Esophagus muscularis mucosa (tissue), 4 donors: ENCODE data around the gene ADGRG6. TPM values are rescaled to one million over a fixed set of nuclear protein-coding genes. Genes with fewer than 3 reads are reported as not detected.

ENCODE experiments used
- DNase-seq: peaks from one replicate; pipeline ENCODE4 v3.0.0-alpha.2; 2017; ENCODE audit errors: extremely low spot score
- H3K27ac ChIP-seq, 4 donors: fragments of 200-600 bp; sonication (generic); replicated peaks in 1 of 4; 1 replicate in 3 of 4; 2 replicates in 1 of 4; pipeline ENCODE4 v1.5.1; 2016 to 2019; ENCODE audit warnings: mild to moderate bottlenecking in 1 of 4
- H3K27me3 ChIP-seq, 4 donors: fragments of 200-600 bp; sonication (generic); one replicate each; pipeline versions ENCODE4 v1.5.1 to v1.6.0; 2016 to 2019
- H3K36me3 ChIP-seq, 4 donors: fragments of 200-600 bp; sonication (generic); one replicate each; pipeline ENCODE4 v1.5.1; 2016 to 2019
- H3K4me1 ChIP-seq, 4 donors: fragments of 200-600 bp; sonication (generic); one replicate each; pipeline ENCODE4 v1.5.1; 2016 to 2019
- H3K4me3 ChIP-seq, 4 donors: fragments of 200-600 bp; sonication (generic); 1 replicate in 2 of 4; 2 replicates in 2 of 4; pipeline ENCODE4 v1.5.1; 2016 to 2019; ENCODE audit warnings: mild to moderate bottlenecking in 4 of 4, moderate library complexity in 1 of 4
- H3K9me3 ChIP-seq, 4 donors: fragments of 200-600 bp; sonication (generic); 1 replicate in 3 of 4; 2 replicates in 1 of 4; pipeline ENCODE4 v1.5.1; 2016 to 2019
- CTCF ChIP-seq, 3 experiments: fragments of 200-600 bp in 2 of 3; fragments of 450-650 bp in 1 of 3; sonication (generic) in 2 of 3; IDR thresholded peaks; one replicate each; pipeline ENCODE4 v1.5.1; 2017 to 2019; ENCODE audit warnings: antibody characterized with exemption in 3 of 3, mild to moderate bottlenecking in 2 of 3, moderate library complexity in 1 of 3
- EP300 ChIP-seq: sonication (generic); formaldehyde crosslinking; IDR thresholded peaks from one replicate; pipeline ENCODE4 v1.6.1; 2017; ENCODE audit warnings: antibody characterized with exemption
- POLR2A ChIP-seq: fragments of 450-650 bp; IDR thresholded peaks from one replicate; pipeline ENCODE4 v1.6.1; 2017; ENCODE audit warnings: antibody characterized with exemption, moderate library complexity, mild to moderate bottlenecking, low read depth
- POLR2AphosphoS5 ChIP-seq, 2 donors: sonication (generic); formaldehyde crosslinking; IDR thresholded peaks; one replicate each; pipeline ENCODE4 v1.6.1; 2017; ENCODE audit warnings: antibody characterized with exemption in 2 of 2
- WGBS: methylation state at CpG from one replicate; pipeline ENCODE4 v1.1.5; 2018; 5-methylcytosine and 5-hydroxymethylcytosine counted together
- intact Hi-C: fragments of 100-400 bp; cut with DNase I; formaldehyde crosslinking; loops from one replicate; pipeline ENCODE4 v1.15.1; 2023
- total RNA-seq, 4 donors: library from RNA; depleted of rRNA; stranded (reverse); fragments of >200 nt; gene quantifications; one replicate each; pipeline versions ENCODE4 v1.1.0 to v1.2.1, GENCODE V29; 2016

Gene ADGRG6
- total RNA-seq, 4 donors from 2014 or later: 5.5 to 11.8 (median 8.0) TPM

GRCh38 chr6:142395266-142395665, 93.5 kb downstream of the ADGRG6 start:
- no peak for TF ChIP-seq POLR2A
- TF ChIP-seq POLR2AphosphoS5 (IDR thresholded peaks at IDR 0.05): no peak
- TF ChIP-seq EP300: no peak
- no peak for TF ChIP-seq CTCF (IDR thresholded peaks at IDR 0.05)

GRCh38 chr6:142395768-142396231, 94.0 kb downstream of the ADGRG6 start:
- DNase-seq: no peak
- 74% methylated on average over 1 of the region's 1 CpG for WGBS
- intact Hi-C loops: no loop called here
- H3K27me3 ChIP-seq: no peaks in the 10 kb centered on the region
- H3K9me3 ChIP-seq: no peaks in the 10 kb centered on the region
- no peak overlapping the region for H3K4me3 ChIP-seq
- H3K27ac ChIP-seq: no peak overlapping the region
- H3K36me3 ChIP-seq: no peaks in the 10 kb centered on the region
- TF ChIP-seq CTCF (IDR thresholded peaks at IDR 0.05) (no peak), POLR2AphosphoS5 (IDR thresholded peaks at IDR 0.05) (no peak), POLR2A (no peak), EP300 (no peak)
- no peaks in the 10 kb centered on the region for H3K4me1 ChIP-seq

More at GRCh38 chr6:142395266-142395665, 93.5 kb downstream of the ADGRG6 start:
- H3K36me3 ChIP-seq: no peaks in the 10 kb centered on the region
- no peaks in the 10 kb centered on the region for H3K9me3 ChIP-seq
- intact Hi-C loops: no loop called here
- H3K27me3 ChIP-seq: no peaks in the 10 kb centered on the region
- no peak overlapping the region for H3K4me3 ChIP-seq
- no peak for DNase-seq
- H3K4me1 ChIP-seq: no peaks in the 10 kb centered on the region
- 95% methylated on average over 3 of the region's 3 CpGs for WGBS
- no peak overlapping the region for H3K27ac ChIP-seq

DNA sequence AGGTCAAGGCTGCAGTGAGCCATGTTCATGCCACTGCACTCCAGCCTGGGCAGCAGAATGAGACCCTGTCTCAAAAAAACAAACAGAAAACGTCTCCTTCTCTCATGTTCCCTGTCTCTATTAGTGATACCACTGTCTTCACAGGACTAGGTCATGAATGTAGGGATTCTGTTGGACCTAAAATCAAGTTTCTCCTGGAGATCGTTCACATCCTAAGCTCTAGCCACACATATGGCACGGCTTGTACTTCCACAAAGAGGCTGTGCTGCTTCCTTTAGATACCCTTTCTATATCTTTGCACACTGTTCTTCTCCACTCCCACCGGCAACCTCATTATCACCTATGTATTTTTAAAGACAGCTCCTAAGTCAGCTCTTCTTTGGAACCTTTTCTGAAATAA, 96.5 kb downstream of the ADGRG6 start:
- H3K27me3 ChIP-seq: no peaks in the 10 kb centered on the region
- H3K4me3 ChIP-seq: no peak overlapping the region
- DNase-seq: no peak
- no peak for TF ChIP-seq CTCF (IDR thresholded peaks at IDR 0.05)
- TF ChIP-seq POLR2AphosphoS5 (IDR thresholded peaks at IDR 0.05): no peak
- TF ChIP-seq EP300: no peak
- no peak for TF ChIP-seq POLR2A
- no peak overlapping the region for H3K27ac ChIP-seq
- H3K36me3 ChIP-seq: no peaks in the 10 kb centered on the region
- no peaks in the 10 kb centered on the region for H3K9me3 ChIP-seq
- H3K4me1 ChIP-seq: no peaks in the 10 kb centered on the region
- intact Hi-C loops: no loop called here
- 83% methylated on average over 4 of the region's 4 CpGs for WGBS

DNA sequence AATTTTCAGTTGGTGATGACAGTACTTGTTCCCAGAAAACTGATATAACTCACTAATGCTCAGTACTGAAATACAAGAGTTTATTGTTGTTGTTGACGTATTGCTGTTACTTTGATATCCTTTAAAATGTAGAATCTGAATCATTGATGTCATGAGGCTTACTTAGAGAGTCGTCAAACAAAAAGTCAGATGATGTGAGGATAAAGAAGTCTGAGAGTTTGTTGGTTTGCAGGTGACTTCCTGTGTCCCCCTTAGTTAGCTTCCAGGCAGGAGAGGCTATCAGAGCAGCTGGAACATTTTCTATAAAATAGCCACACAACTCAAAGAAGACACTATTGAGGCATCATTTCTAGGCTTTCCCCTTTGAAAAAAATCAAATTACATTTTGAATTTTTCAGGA, 97.9 kb downstream of the ADGRG6 start:
- intact Hi-C loops: no loop called here
- Histone ChIP-seq H3K4me3 (no peak overlapping the region), H3K9me3 (no peaks in the 10 kb centered on the region), H3K36me3 (no peaks in the 10 kb centered on the region), H3K27ac (no peak overlapping the region), H3K27me3 (no peaks in the 10 kb centered on the region), H3K4me1 (no peaks in the 10 kb centered on the region)
- TF ChIP-seq POLR2A: no peak
- TF ChIP-seq CTCF (IDR thresholded peaks at IDR 0.05): no peak
- no peak for TF ChIP-seq EP300
- no peak for TF ChIP-seq POLR2AphosphoS5 (IDR thresholded peaks at IDR 0.05)
- WGBS: 89% methylated on average over 2 of the region's 2 CpGs
- DNase-seq: no peak

DNA sequence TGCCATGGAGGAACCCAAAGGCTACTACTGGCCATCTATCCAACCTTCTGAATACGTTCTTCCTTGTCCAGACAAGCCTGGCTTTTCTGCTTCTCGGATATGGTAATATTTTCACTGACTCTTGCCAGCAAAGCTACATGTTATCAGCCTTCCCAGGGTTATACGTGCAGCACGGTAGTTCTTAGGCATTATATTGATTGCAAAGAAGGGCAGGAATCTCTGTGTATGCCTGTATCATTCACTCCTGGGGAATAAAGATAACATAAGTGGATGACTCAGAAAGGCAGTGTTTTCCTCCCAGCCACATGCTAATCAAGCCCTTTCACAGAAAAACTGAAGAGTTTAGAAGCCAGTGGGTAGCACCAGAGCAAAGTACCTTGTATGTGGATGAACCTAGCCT, 98.7 kb downstream of the ADGRG6 start:
- DNase-seq: no peak
- 78% methylated on average over 4 of the region's 4 CpGs for WGBS
- no peaks in the 10 kb centered on the region for H3K4me1 ChIP-seq
- intact Hi-C loops: no loop called here
- H3K9me3 ChIP-seq: no peaks in the 10 kb centered on the region
- no peak overlapping the region for H3K4me3 ChIP-seq
- H3K27me3 ChIP-seq: no peaks in the 10 kb centered on the region
- H3K36me3 ChIP-seq: no peaks in the 10 kb centered on the region
- TF ChIP-seq POLR2AphosphoS5 (IDR thresholded peaks at IDR 0.05) (no peak), CTCF (IDR thresholded peaks at IDR 0.05) (no peak)
- H3K27ac ChIP-seq: no peak overlapping the region
